ENCODE data around the gene DUSP9.

GRCh38 chrX:153697924-153698865 is 51.2 kb downstream of the DUSP9 start:
- TF ChIP-seq, protein P1, sequence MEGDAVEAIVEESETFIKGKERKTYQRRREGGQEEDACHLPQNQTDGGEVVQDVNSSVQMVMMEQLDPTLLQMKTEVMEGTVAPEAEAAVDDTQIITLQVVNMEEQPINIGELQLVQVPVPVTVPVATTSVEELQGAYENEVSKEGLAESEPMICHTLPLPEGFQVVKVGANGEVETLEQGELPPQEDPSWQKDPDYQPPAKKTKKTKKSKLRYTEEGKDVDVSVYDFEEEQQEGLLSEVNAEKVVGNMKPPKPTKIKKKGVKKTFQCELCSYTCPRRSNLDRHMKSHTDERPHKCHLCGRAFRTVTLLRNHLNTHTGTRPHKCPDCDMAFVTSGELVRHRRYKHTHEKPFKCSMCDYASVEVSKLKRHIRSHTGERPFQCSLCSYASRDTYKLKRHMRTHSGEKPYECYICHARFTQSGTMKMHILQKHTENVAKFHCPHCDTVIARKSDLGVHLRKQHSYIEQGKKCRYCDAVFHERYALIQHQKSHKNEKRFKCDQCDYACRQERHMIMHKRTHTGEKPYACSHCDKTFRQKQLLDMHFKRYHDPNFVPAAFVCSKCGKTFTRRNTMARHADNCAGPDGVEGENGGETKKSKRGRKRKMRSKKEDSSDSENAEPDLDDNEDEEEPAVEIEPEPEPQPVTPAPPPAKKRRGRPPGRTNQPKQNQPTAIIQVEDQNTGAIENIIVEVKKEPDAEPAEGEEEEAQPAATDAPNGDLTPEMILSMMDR (IDR thresholded peaks at IDR 0.05): no peak
- TF ChIP-seq POLR2A (IDR thresholded peaks at IDR 0.05): no peak

Data from thyroid gland (tissue), 4 donors.